PFSK-1 (cell line): ENCODE data around the gene GAREM1.

Experiments used
- POLR2AphosphoS5 ChIP-seq: IDR thresholded peaks from 2 replicates; pipeline ENCODE4 v1.6.1; 2012; ENCODE audit warnings: low read depth, mild to moderate bottlenecking, control low read depth, low read length, moderate library complexity
- REST ChIP-seq, 2 experiments: IDR thresholded peaks; 2 replicates each; pipeline versions ENCODE4 v1.6.1 to v1.8.0; 2011 to 2012; ENCODE audit warnings: low read depth in 2 of 2, low read length in 2 of 2, control low read depth in 1 of 2, inconsistent platforms in 1 of 2, mild to moderate bottlenecking in 1 of 2, moderate library complexity in 1 of 2; ENCODE audit not compliant: insufficient read depth in 1 of 2
- TAF1 ChIP-seq: IDR thresholded peaks from 2 replicates; pipeline ENCODE4 v1.6.1; 2012; ENCODE audit warnings: low read length, control low read depth, borderline replicate concordance; ENCODE audit not compliant: insufficient read depth

GRCh38 chr18:32480581-32480980, 9.9 kb upstream of the GAREM1 start:
- TF ChIP-seq TAF1 (no peak), REST (IDR thresholded peaks at IDR 0.05; ENCODE audit: insufficient read depth in 1 of 2, low read depth in 2 of 2, low read length in 2 of 2) (no peak), POLR2AphosphoS5 (no peak)
